GM18507 (cell line): ENCODE results near the gene COL27A1.
"Not testable (repeated sequence)": the region's sequence is repeated elsewhere in the genome, so short reads cannot be mapped to it uniquely, and the experiment has no call there.

Source experiments
- DNase-seq: peaks from one replicate; pipeline ENCODE4 v3.0.0; 2011; ENCODE audit warnings: low read depth; ENCODE audit not compliant: insufficient read length; ENCODE audit errors: extremely low spot score
- FAIRE-seq: peaks from 2 replicates; lab custom pipeline; 2011; peaks lifted over from hg19 to GRCh38; lab: Jason Lieb, UNC

The COL27A1 gene

DNA sequence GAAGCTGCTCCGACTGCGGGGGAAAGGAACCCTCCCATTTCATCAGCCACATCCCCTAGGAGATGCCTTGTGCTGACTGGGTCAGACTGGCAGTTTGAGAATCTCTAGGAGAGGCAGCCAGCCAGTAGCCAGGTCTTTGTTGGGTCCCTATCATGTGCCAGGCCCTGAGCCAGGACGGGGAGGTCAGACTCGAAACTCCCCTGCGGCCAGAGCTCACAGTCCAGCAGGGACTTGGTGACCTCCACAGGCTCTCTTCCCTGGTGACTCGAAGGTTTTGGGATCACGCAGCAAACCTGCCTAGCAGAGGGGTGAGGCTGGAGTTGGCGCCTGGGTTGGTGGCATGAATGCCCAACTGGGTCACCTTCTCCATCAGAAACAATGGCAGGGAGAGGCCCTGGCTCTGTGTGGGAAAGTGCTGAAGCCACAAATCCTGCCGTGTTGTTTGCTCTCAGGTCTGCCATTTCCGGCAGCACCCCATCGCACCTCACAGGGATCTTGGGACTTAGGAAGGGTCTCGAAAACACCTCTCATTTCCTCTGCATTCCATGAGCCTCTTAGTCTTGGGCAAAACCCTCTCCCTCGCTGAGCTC is 153.1 kb downstream of the COL27A1 start:
- no peak for FAIRE-seq
- DNase-seq: no peak

DNA sequence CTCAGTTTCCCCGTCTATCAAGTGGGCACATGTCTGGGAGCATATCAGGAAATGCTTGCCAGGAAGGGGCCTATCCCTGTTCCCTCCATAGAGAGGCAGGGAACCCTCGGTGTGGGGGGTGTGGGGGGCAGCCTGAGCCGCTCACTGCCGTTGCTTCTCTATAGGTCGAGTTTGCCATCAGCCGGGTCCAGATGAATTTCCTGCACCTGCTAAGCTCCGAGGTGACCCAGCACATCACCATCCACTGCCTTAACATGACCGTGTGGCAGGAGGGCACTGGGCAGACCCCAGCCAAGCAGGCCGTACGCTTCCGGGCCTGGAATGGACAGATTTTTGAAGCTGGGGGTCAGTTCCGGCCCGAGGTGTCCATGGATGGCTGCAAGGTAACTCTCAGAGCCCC is 153.8 kb downstream of the COL27A1 start:
- FAIRE-seq (no peak), DNase-seq (no peak)

DNA sequence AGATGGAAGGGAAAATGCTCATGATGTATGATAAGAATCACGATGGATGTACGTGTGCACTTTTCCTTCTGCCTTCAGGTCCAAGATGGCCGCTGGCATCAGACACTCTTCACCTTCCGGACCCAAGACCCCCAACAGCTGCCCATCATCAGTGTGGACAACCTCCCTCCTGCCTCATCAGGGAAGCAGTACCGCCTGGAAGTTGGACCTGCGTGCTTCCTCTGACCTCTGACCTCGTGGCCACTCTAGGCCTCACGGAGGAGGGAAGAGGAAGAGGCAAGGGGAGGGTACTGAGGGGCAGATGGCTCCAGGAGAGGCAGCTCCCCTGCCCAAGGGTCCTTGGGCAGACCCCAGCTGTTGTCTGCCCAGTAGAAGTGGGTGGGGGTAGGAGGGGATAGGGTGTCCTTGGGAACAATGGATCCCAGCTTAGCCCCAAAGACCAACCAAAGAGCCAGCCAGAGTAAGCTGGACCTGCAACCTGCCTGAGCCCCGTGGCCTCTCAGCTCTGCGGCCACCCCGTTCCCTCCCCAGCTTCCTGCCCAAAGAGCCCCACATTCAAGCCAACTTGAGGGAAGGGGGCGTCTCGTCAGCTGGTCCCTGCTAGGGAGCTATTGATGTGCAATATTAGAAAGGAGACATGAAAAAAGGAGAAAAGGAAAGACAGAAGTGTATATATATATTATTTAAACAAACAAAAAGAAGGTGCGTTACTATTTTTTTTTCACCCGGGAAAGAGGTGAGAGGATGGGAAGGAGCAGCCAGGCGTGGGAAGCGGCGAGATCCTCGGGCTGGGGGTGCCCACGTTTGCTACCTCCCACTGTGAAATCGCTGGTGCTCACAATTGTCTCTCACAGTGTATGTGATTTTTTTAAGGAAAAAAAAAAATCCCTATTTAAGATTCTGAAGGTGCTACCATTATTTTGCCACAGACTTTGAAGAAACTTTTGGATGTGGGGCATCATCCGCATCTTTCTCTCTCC is 155.4 kb downstream of the COL27A1 start:
- DNase-seq: no peak
- FAIRE-seq: no peak

DNA sequence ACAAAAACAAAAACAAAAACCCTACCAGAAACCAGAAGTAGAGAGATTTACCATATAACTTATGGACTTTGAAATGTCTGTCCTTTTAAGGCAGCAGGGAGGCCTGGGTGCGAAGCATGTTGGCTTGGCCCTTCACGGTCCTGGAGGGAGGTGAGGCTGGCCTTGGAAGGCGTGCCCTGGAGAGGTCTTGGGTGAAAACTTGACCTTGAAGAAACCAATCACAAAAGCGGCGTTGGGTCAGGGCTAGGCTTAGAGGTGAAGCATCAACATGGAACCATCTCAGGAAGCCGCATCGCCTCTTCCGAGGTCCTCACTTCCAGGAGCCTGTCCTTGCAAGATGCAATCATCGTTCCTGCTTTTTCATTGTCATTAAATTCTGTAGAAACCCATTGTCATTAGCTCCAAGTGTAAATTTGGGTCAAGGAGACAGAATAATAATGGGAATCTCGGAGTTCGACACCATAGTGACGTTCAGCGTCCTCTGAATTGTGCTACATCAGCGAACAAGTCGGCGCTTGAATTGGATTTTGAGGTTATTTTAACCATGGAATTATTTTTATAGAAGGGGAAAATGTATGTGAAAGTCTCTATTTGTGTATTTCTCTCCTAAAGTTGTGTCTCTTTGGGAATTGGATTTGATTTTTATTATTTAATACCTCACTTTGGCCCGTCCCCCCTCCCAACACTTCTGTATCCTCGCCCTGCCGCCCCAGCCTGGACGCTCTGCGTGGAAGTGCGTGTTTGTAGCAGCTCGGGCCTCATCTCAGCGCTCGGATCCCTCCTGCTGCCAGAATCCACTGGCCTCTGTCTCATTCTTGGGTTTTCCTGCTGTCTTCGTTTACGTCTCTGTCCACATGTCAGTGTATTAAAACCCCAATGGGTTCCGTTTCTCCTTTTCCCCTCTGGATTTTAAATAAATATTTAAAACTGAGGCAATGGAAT is 156.5 kb downstream of the COL27A1 start:
- FAIRE-seq: no peak
- DNase-seq: no peak

DNA sequence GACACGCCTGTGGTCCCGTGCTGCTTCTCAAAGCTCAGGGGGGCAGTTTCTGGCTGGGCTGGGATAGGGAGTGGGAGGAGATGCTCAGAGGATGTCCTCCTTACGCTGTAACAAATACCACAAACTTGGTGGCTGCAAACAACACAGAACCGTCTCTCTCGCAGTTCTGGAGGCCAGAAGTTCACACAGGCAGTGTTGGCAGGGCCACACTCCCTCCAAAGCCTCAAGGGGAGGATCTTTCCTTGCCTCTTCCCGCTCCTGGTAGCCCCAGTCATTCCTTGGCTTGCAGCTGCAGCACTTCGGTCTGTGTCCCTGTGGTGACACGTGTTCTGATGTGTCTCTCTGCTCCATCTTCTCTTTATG is 157.2 kb downstream of the COL27A1 start:
- FAIRE-seq (no peak), DNase-seq (no peak)

DNA sequence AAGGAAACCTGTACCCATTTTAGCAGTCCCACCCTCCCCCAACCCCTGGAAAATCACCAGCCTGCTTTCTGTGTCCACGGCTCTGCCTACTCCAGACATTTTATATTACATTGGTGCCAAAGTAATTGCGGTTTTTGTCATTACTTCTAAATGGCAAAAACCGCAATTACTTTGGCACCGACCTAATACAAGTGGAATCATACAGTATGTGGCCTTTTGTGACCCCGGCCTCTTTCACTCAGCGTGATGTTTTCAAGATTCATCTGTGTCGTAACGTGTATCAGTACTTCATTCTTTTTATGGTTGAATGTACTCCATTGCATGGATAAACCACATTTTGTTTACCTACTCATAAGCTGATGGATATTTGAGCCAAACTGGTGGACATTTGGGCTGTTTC is 157.8 kb downstream of the COL27A1 start:
- FAIRE-seq (no peak), DNase-seq (no peak)

DNA sequence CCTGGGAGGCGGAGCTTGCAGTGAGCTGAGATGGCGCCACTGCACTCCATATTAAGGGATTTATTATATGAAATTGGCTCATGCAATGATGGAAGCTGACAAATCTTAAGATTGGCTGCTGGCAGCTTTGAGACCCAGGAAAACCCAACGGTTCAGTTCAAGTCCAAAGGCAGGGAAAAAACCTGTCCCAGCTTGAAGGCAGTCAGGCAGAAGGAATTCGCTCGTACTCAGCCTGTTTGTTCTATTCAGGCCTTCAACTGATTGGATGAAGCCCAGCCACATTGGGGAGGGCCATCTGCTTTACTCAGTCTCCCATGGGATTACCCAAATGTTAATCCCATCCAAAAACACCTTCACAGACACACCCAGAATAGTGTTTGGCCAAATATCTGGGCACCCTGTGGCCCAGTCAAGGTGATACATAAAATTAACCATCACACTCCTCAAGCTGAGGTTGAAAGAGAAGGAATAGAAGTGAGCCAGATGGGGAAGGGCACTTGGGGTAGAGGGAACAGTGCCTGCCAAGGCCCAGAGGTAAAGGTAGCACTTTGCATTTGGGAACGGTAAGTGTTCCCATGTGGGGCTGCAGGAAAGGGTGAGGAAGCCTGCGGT is 159.0 kb downstream of the COL27A1 start:
- FAIRE-seq (no peak), DNase-seq (no peak)

DNA sequence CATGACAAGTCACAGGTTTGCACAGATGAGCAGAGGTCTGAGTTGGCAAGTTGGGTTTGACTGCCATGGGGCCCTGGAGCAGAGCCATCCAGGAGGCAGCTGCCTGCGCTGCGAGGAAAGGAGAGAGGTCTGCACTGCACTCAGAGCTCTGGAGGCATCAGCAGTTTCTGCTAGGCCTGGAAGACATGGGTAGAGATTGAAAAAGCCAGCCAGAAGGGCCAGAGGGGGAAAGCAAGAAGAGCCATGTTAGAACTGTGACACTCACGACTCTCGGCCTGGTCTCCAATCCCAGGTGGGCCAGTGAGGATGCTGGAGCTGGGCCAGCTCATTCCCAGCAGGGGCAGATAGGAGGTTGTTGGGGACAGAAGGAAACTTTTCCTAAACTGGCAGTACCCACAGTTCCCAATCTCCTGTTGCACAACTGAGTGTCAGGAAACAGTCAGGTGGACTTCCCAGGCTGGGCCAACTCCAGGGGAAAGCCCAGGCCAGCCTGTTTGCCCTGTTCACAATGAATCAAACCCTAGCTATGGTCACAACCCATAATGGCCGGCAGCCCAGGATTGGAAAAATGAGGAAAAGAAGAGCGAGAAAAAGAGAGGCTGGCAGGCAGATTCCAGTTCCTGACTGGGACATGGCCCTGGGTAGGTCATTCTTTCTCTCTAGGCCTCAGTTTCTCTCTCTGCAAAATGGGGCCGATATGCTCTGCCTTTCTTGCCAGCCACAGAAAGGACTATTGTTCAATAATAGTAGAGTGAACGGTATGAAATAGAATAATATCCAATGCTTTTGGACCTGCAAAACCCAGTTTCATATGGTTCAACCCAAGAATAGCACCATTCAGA is 159.8 kb downstream of the COL27A1 start:
- no peak for DNase-seq
- FAIRE-seq: no peak

DNA sequence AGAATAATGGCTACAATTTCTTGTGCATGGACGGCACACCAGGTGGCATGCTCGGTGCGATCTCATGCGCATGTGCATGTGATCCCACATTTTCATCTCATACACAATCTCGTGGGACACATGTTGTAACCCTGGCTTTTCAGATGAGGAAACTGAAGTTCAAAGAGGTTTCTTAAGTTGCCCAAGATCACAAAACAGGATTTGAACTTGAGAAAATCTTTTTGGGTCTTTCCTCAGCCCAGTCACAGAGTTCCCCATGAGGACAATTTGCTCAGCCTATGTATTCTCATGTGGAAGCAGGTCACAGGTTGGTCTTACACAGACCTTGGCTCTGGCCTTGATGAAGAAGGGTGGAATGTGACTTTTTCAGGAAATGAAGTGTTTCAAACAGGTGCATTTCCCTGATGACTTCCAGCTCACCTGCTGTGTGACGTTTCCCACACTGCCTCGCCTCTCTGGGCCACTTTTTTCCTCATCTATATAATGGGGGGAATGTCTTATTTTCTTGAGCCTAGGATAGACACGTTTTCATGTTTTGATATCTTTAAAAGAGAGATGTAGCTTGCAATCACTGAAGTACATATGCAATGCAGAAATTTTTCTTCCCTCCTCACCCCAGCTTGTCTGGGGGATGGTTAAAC is 160.5 kb downstream of the COL27A1 start:
- no peak for FAIRE-seq
- DNase-seq: no peak

DNA sequence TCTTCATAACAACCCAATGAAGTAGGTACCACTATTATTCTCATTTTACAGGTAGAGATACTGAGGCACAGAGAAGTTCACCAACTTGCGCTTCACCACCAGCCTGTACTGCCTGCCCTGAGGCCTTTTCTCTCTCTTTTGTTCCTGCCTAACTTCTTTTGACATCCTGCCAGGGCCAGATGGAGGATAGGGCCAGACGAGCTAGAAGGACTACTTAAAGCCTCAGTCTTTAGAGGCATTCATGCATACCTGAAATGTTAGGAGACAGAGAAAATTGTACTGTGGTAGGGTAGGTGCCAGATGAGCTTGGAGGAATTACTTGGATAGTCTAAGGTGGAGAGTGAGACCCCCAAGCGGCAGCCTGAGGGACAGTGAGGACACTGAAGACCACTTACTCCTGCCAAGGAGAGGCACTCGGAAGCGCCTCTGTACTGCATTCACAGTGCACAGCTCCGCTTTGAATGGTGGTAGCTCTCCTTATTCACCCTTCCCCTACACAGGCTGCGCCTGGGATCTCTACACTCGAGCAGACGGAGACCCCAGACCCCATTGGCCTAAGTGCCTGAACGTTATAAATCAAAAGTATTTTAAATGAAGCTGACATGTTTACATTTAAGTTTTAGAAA is 161.4 kb downstream of the COL27A1 start:
- DNase-seq: no peak
- no peak for FAIRE-seq

DNA sequence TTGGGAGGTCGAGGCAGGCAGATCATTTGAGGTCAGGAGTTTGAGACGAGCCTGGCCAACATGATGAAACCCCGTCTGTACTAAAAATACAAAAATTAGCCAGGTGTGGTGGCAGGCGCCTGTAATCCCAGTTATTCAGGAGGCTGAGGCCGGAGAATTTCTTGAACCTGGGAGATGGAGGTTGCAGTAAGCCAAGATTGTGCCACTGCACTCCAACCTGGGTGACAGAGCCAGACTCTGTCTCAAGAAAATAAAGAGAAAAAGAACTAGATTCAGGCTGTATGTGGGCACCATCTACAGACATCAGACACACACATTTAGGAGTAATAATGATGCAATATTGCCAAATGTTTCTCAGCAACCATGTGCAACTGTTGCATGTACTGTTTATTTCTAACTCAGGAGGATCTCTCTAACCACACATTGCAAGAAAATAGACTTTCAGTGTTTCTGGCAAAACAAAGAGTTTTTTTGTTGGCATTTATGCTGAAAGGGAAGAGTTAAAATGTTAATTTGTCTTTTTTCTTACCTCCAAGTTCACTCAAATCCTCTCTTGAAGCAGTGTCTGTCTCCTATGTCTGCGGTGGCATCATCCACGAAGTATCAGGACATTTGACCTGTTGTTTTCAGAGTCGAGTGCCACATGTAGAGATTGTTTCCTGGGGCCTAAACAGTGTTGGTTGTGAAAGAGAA is 162.5 kb downstream of the COL27A1 start:
- FAIRE-seq (no peak), DNase-seq (no peak)

DNA sequence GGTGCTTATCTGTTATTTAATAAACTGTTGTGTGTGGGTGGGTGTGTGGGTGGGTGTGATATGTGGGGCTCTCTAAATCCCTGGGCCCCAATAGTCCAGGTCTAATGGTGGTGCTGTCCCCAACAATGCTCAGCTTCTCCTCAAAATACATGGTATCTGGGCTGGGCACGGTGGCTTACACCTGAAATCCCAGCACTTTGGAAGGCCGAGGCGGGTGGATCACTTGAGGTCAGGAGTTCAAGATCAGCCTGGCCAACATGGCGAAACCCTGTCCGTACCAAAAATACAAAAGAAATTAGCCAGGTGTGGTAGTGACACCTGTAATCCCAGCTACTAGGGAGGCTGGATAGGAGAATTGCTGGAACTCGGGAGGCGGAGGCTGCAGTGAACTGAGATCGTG is 163.1 kb downstream of the COL27A1 start:
- FAIRE-seq (no peak), DNase-seq (no peak)

DNA sequence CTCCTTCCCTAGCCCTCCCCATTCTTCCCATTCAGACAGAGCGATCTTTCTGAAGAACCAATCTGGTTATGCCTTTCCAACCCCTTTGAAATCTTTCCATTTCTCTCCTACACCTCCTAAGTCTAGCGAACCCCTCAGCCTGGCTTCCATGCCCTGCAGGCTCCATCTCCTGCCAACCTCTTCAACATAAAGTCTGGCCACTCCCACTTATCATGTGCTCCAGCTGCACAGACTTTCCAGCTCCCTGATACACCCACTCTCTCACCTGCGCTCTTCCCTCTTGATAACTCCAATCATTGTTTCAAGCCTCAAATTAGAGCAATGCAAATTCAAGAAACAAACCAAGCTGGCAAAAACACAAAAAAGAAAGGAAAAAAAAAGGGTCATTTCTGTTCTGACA is 163.8 kb downstream of the COL27A1 start:
- DNase-seq (no peak), FAIRE-seq (no peak)

DNA sequence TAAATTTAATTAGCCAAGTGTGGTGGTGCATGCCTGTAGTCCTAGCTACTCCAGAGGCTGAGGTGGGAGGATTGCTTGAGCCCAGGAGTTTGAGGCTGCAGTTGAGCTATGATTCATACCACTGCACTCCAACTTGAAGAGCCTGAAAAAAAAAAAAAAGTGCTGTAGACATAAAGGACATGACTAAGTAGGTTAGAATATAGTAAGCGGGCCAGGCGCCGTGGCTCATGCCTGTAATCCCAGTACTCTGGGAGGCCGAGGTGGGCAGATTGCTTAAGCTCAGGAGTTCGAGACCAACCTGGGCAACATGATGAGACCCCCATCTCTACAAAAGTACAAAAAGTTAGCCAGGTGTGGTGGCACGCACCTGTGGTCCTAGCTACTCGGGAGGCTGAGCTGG is 165.4 kb downstream of the COL27A1 start:
- not testable (repeated sequence) for DNase-seq, FAIRE-seq

DNA sequence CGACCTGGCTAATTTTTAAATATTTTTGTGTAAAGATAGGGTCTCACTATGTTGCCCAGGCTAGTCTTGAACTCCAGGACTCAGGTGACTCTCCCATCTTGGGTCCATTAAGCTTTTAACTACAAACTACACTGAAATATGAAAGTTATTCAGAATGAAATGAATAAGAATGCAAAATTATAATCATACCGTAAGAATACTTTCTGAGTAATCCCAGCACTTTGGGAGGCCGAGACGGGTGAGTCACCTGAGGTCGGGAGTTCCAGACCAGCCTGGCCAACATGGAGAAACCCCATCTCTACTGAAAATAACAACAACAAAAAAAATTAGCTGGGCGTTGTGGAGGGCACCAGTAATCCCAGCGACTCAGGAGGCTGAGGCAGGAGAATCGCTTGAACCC is 166.4 kb downstream of the COL27A1 start:
- FAIRE-seq (no peak), DNase-seq (no peak)

DNA sequence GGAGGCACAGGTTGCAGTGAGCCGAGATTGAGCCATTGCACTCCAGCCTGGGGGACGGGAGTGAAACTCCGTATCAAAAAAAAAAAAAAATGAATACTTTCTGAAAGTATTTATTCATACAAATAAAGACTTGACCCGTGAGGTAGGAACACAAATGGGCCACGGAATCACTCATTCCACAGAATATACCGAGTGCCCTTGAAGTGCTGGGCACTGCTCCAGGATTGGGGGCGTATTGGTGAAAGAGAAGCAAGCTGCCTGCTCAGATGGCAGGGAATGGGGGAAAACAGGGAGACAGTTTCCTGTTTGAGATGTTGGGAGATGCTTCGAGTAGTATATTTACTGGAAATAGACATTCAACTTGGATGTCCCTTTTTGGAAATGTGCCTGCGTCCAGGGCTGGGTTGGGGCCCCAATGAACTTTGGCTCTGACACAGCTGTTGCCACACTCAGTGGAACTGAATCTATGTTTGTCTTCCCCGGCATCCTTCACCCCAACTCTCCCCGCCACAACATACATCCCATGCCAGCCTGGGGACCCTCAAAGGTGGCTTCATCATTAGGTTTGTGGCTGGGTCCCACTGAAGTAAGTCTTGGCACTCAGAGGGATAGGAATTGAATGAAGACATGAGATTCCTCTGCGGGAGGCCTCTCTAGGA is 167.0 kb downstream of the COL27A1 start:
- not testable (repeated sequence) for DNase-seq, FAIRE-seq
